ENCODE measurements around the gene TEX19. TPM values are rescaled to one million over a fixed set of nuclear protein-coding genes. Genes with fewer than 3 reads are reported as not detected.

Gene TEX19
- total RNA-seq, 1 experiment from 2014 or later = 0.21 TPM

DNA sequence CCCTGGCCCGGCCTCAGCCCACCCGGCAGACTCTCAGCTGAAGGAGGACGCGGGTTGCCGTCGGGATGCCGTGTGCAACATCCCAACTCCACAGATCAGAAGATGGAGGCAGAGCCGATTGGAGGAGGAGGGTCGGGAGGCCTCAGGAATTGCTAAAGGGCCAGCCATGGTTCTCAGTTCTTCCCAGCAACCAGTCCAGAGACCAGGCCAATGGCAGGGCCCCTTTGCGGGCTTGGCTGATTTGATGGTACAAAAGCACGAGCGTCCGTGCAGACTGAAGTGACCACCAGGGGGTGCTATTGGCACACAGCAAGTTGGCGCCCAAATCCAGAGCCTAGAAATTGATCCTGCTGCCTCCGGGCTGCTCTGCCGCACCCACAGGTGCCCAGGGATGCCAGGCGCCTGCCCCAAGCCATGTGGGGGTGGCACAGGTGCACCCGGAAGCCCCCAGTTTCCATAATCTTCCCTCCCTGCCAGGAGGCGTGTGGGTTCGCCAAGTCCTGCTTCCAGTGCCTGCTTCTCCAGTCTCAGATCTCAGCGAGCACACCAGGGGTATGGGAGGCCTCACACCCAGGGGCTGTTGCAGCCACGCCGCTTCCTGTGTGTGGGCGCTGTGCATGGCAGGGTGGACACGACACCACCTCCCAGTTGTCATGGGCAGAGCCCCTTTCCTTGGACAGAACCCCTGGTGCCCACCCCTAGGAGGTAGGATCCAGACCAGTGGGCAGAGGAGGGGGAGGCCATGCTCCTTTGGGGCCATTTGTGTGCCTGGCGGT, 7.1 kb upstream of the TEX19 start:
- intact Hi-C loops (cut with micrococcal nuclease; ENCODE audit: unreplicated experiment) = loop anchor here (1.0 kb wide), 1 partner anchor 61 kb away; no protein-coding TSS in a partner anchor
- no peaks in the 10 kb centered on the region for H3K9me3 ChIP-seq (ENCODE audit: control insufficient read depth, insufficient read depth, low read depth, low read length)
- peaks cover 29% of the 10 kb centered on the region for H3K4me1 ChIP-seq (ENCODE audit: control insufficient read depth, insufficient read depth, low read length)
- no peak overlapping the region for H3K27ac ChIP-seq (ENCODE audit: low read length)
- no peak overlapping the region for H3K4me3 ChIP-seq (ENCODE audit: low read depth in 2 of 2, low read length in 2 of 2)
- no peaks in the 10 kb centered on the region for H3K27me3 ChIP-seq (ENCODE audit: control insufficient read depth, insufficient read depth, low read length)
- ATAC-seq (peak; percentile 88), DNase-seq (ENCODE audit: low read depth, low spot score) (peak; percentile 58)
- TF ChIP-seq CTCF (IDR thresholded peaks at IDR 0.05) (peak; percentile 98), TCF7L2 (IDR thresholded peaks at IDR 0.05; ENCODE audit: low read depth, low read length) (0 out of 2 replicates have a peak, but pooled peaks have one; percentile 25), POLR2AphosphoS5 (IDR thresholded peaks at IDR 0.05; ENCODE audit: low read depth, low read length) (no peak), REST (IDR thresholded peaks at IDR 0.05; ENCODE audit: insufficient read depth in 1 of 2, low read depth in 2 of 2, low read length in 1 of 2) (peak; percentile 42 to 90; a peak in 3 of 4 replicates)
- POLR2A ChIA-PET = no interaction called here
- CTCF ChIA-PET = no interaction called here
- in situ Hi-C loops (cut with HindIII; ENCODE audit: low pct_unique_long_range_greater_than_20kb, low sequenced_read_pairs) = no loop called here
- BruUV-seq (replicated peaks) = no TSS peak
- H3K36me3 ChIP-seq (ENCODE audit: control insufficient read depth, insufficient read depth, low read length) = no peaks in the 10 kb centered on the region

GRCh38 chr17:82353484-82353883, 5.6 kb upstream of the TEX19 start:
- ATAC-seq (no peak), DNase-seq (ENCODE audit: low read depth, low spot score) (no peak)
- TF ChIP-seq SIN3A (IDR thresholded peaks at IDR 0.05; ENCODE audit: borderline replicate concordance, insufficient read depth, low read depth, low read length) (no peak), POLR2AphosphoS5 (IDR thresholded peaks at IDR 0.05; ENCODE audit: low read depth, low read length) (no peak), REST (IDR thresholded peaks at IDR 0.05; ENCODE audit: insufficient read depth in 1 of 2, low read depth in 2 of 2, low read length in 1 of 2) (no peak), TCF7L2 (IDR thresholded peaks at IDR 0.05; ENCODE audit: low read depth, low read length) (no peak), CTCF (IDR thresholded peaks at IDR 0.05) (no peak)
- Histone ChIP-seq H3K4me1 (ENCODE audit: control insufficient read depth, insufficient read depth, low read length) (peaks cover 28% of the 10 kb centered on the region), H3K36me3 (ENCODE audit: control insufficient read depth, insufficient read depth, low read length) (no peaks in the 10 kb centered on the region), H3K27ac (ENCODE audit: low read length) (no peak overlapping the region), H3K9me3 (ENCODE audit: control insufficient read depth, insufficient read depth, low read depth, low read length) (no peaks in the 10 kb centered on the region), H3K27me3 (ENCODE audit: control insufficient read depth, insufficient read depth, low read length) (no peaks in the 10 kb centered on the region), H3K4me3 (ENCODE audit: low read depth in 2 of 2, low read length in 2 of 2) (no peak overlapping the region)
- POLR2A ChIA-PET = no interaction called here
- intact Hi-C loops (cut with micrococcal nuclease; ENCODE audit: unreplicated experiment) = no loop called here
- in situ Hi-C loops (cut with HindIII; ENCODE audit: low pct_unique_long_range_greater_than_20kb, low sequenced_read_pairs) = no loop called here
- BruUV-seq (replicated peaks) = no TSS peak
- CTCF ChIA-PET = no interaction called here
